NCI-H128 (cell line): ENCODE data around the gene SEMA4A.

ENCODE experiments used
- DNase-seq: peaks from one replicate; lab custom pipeline; 2025; ENCODE audit not compliant: unreplicated experiment; lab: John Stamatoyannopoulos, UW

Gene SEMA4A

DNA sequence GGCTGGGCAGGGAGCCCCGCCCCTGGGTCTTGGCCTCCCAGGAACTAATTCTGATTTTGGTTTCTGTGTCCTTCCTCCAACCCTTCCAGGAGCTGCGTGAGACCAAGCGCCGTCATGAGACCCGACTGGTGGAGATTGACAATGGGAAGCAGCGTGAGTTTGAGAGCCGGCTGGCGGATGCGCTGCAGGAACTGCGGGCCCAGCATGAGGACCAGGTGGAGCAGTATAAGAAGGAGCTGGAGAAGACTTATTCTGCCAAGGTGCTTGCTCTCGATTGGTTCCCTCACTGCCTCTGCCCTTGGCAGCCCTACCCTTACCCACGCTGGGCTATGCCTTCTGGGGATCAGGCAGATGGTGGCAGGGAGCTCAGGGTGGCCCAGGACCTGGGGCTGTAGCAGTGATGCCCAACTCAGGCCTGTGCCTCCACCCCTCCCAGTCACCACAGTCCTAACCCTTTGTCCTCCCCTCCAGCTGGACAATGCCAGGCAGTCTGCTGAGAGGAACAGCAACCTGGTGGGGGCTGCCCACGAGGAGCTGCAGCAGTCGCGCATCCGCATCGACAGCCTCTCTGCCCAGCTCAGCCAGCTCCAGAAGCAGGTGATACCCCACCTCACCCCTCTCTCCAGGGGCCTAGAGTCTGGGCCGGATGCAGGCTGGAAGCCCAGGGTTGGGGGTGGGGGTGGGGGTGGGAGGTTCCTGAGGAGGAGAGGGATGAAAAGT is 18.5 kb upstream of the SEMA4A start:
- no peak for DNase-seq

DNA sequence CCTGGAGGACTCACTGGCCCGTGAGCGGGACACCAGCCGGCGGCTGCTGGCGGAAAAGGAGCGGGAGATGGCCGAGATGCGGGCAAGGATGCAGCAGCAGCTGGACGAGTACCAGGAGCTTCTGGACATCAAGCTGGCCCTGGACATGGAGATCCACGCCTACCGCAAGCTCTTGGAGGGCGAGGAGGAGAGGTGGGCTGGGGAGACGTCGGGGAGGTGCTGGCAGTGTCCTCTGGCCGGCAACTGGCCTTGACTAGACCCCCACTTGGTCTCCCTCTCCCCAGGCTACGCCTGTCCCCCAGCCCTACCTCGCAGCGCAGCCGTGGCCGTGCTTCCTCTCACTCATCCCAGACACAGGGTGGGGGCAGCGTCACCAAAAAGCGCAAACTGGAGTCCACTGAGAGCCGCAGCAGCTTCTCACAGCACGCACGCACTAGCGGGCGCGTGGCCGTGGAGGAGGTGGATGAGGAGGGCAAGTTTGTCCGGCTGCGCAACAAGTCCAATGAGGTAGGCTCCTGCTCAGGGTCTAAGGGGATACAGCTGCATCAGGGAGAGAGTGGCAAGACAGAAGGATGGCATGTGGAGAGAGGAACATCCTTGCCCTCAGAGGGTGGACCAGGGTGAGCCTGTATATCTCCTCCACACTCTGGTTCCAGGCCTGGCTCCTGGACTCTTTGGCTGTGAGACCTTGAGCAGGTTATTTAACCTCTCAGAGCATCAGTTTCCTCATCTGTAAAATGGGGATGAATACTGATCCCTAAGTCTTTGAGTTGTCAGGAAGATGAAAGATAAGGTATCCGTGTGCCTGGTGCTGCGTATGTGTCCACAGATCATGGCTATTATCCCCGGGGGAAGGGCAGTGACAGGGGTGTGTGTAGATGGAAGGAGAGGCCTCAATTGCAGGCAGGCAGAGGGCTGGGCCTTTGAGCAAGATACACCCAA is 17.2 kb upstream of the SEMA4A start:
- no peak for DNase-seq

DNA sequence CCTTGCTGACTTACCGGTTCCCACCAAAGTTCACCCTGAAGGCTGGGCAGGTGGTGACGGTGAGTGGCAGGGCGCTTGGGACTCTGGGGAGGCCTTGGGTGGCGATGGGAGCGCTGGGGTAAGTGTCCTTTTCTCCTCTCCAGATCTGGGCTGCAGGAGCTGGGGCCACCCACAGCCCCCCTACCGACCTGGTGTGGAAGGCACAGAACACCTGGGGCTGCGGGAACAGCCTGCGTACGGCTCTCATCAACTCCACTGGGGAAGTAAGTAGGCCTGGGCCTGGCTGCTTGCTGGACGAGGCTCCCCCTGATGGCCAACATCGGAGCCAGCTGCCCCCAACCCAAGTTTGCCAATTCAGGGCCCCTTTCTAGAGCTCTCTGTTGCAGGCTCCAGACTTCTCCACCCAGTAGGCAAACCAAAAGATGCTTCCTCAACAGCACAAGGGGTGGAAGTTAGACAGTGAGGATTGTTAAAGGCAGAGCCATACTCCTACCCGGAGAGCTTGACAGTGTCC is 16.4 kb upstream of the SEMA4A start:
- no peak for DNase-seq

DNA sequence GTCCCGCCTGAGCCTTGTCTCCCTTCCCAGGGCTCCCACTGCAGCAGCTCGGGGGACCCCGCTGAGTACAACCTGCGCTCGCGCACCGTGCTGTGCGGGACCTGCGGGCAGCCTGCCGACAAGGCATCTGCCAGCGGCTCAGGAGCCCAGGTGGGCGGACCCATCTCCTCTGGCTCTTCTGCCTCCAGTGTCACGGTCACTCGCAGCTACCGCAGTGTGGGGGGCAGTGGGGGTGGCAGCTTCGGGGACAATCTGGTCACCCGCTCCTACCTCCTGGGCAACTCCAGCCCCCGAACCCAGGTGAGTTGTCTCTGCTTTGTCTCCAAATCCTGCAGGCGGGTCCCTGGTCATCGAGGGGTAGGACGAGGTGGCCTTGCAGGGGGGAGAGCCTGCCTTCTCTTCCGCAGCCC is 14.9 kb upstream of the SEMA4A start:
- DNase-seq: no peak

DNA sequence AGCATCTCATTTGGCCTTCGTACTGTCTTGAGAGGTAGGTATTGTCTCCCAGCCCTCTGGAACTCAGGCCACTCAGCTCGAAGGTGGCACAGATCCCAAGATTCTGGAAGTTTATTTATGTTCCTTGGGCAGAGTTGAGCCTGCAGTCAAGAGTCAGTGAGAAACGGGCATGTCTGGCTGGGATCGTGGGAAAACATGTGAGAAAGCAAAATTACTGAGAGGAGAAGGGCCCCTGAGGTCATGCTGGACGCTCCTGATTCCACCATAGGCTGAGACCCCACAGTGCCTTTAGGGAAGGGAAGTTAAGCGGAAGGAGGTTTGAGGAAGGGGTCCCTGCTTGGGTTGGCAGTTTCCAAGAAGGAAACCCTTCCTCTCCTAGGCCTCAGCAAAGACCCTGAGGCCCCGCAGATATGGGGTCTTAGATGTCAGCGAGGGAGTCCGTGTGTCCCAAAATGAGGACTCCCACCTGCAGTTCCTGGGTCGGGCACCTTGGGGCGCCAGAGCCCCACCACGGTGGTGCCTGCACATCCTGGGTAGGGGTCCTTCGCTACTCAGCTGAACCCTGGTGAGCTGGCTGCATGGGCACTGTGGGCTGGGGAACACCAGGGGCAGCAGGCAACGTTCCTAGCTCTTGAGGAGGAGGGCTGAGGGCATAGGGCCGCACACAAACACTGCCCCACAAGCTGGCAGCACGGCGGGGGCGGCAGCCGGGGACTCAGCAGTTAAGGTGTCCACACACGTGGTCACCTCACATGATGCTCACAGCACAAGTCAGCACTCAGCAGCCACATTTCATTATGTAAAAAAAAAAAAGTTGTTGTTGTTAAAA is 12.3 kb upstream of the SEMA4A start:
- DNase-seq: no peak

DNA sequence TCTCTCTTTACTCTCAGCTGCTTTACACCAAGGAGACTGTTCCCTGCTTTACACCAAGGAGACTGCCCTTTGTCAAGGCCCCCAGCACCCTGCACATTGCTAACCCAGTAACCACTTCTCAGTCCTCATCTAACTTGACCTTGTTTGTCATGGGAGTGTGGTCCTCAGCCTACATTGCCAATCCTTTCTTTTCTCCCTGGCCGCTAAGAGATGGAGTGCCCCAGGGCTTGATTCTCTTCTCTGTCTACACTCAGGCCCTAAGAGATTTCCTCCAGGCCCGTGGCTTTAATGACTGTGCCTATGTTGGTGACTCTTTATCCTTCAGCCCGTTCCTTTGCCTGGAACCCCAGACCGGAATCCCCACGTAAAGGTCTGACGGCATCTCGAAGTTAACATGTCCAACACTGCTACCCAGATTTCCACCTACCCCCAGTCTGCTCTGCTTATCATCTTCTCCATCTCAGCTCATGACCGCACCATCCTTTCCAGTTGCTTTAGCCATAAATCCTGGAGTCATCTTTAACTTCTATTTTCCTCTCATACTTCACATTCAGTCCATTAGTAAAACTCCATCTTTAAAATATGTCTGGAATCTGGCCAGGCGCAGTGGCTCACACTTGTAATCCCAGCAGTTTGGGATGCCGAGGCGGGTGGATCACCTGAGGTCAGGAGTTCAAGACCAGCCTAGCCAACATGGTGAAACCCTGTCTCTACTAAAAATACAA is 9.5 kb upstream of the SEMA4A start:
- DNase-seq: no peak

DNA sequence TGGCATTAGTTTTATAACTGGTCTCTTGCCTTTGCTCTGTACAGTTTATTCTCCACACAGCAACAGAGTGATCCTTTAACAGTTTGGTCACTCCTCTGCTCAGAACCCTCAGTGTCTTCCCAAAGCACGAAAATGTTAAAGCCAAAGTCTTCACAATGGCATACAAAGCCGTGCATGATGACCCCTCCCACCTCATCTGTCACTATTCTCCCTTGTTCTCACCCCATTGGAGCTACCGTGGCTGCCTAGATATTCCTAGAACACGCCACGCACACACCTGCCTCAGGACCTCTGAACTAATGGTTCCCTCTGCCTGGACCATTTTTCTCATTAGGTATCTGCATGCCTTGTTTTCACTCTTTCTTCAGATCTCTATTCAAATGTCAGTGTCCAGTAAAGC is 8.6 kb upstream of the SEMA4A start:
- no peak for DNase-seq

DNA sequence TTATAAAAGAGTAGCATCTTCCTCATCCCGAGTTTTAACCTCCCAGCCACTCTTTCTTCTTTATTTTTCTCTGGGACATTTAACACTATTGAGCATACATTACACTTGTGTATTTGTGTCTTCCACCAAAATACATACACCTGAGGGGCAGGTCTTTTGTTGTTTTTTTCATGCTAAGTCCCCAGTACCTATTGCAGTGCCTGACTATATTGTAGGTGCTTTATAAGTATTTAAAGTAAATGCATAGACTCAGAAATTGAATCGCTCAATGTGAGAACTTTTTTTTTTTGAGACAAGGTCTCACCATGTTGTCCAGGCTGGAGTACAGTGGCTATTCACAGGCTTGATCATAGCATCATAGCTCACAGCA is 7.8 kb upstream of the SEMA4A start:
- no peak for DNase-seq

DNA sequence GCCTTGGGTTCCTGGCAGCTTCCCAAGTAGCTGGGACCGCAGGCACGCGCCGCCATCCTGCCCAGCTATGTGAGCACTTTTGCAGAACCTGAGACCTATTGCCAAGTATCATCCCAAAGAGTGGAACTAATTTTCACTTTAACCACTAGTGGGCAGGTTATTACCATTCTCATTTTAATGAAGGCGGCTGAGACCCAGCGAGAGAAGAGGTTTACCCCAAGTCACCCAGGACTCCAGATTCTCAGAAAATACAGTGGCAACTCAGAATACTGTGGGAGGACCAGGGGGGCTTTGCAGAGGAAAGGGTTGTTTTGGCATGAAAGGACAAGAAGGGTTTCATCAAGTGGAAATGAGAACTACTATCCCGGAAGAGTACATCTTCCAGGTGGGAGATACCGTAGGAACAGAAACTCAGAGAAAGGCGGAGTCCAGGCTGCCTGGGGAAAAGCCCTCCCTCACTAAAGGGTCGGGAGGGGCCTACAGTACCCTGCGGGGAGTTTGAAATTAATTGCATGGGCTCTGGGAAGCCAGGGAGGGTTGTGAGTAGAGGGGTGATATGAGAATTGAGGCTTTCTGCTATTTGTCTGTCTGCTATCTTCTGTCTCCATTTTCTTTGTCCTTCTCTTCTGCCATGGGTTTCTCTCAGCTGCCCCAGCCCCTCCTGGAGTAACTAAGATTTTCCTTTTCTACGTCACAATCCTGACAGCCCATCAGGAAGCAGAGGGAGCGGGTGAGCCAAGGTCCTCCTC is 7.2 kb upstream of the SEMA4A start:
- peak; percentile 66 for DNase-seq

DNA sequence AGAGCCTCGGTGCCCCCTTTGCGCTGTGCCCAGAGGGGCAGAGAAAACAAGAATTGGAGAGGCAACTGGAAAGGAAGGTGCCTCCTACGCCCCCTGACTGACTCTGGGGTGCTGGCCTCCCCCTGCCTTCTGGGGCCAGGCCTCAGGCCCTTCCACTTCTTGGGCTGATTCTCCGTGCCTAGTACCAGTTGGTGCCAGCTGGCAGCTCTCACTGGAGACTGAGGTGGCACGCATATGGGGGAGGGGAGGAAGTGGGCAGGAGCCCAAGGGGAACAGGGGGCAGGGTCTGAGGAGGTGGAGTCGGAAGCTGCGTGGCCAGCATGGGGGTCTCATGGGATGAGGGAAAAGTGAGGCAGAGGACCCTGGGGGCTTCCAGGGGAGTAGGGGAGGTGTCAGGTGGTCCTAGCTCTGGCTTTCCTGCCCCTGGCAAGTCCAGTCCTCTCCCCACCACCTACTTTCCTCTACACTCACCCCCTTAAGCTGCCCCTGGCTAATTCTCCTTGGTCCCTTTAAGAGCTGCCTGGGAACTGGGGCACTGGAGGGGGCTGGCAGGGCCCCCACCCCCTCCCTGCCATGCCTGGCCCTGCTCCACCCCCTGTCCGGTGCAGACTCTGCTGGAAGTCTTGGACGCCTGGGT is 6.5 kb upstream of the SEMA4A start:
- DNase-seq: no peak

DNA sequence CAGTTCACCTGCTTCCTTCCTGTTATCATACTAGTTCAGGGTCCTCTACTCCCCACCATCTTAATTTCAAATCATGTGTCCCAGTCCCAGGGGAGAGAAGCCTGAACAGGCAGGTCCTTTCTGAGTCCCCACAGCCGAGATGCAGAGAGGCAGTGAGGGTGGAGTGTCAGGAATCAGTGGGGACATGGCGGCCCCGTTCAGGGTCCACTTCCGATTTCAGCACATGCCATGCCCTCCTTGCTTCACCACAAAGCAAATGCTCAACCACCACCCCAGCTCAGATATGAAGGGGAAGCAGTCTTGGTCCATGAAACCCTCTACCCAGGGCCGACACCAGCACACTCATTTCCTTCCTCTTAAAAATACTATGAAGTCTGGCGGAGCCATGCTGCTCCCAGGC is 5.2 kb upstream of the SEMA4A start:
- DNase-seq: no peak

DNA sequence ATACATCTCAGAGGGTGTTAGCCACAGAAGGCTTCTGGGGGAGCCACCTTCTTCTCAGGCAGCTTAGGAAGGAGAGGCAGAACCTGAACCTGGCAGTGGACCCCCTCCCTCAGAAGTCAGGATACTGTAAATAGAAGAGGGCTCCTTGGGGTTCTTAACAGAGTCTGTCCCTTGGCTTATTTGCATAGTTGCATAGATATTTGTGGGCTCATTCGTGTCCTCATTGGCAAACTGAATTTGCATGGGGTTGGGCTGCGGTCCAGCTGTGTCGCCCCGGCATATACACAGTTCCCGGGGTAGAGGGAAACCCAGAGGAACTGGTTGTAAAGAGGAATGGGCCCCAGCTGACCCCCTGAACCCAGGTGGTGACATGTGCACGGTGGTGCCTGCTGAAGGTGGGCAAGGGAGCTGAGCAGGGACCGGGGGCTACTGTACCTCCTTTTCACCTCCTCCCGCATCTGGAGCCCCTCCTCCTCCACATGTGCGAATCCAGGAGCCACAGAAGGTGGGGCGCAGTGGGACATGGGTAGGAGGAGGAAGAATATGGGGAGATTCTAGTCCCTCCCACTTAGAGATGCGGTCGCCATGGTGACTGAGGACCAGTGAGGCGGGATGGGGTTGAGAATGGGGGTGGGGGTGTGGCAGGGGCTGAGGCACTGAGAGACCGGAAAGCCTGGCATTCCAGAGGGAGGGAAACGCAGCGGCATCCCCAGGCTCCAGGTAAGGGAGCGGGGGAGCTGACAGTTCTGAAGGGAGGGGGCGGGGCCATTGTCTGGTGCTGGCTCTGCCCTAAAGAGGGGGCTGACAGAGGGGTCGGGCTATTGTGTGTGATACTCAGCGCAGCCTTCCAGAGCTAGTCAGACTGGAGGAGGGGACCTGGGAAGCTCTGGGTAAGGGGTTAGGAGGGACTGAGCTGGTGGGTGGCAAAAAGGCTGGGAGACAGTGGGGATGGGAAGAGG is 3.7 kb upstream of the SEMA4A start:
- no peak for DNase-seq

DNA sequence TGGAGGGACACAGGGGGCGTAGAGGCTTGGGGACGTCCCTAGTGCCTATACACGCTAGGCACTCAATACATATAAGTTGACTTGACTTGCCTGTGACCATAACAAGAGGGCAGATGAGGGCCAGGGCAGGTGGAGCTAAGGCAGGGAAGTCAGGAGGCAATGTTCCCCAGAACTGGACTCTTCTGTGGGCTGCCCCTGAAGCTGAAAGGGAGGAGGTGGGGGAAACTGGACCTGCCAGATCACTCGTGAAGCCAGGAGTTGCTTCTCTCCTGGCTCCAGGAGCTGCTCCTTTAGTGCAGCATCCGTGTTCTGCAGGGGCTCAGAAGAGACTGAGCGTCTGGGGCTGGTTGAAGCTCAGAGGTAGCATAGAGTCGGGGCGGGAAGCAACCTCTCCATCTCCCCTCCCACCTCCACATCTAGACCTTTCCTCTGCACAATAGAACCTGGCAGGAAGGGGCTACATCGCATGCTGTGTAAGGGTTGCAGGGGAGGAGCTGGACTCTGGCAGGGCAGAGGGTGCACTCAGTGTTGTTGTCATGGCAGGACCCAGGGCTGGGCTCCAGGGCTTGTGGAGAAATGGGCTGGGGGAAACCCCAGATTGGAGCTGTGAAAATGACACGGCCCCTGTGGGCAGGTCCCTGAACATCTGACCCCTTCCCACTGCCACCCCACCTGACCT is 2.9 kb upstream of the SEMA4A start:
- DNase-seq: no peak

DNA sequence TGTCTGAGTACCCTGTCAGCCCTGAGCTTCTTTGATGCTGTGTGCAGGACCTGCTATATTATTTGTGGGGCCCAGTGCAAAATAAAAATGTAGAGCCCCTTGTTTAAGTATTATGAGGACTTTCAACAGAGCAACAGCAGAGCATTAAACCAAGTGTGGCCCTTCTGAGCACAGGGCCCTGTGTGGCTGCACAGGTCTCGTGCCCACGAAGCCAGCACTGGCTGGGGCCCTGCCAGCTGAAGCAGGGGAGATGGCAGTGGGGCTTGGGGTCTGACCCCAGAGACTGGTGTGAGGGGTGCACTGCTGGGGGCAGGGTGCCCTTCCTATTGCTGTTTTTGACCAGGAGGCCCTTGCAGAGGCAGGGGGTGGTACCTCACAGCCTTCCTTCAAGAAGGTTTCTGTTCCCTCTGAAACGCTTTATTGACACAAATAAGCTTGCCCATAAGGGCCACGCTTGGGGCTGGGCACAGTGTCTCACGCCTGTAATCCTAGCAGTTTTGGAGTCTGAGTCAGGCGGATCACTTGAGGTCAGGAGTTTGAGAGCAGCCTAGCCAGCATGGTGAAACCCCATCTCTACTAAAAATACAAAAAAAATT is 2.2 kb upstream of the SEMA4A start:
- DNase-seq: no peak

DNA sequence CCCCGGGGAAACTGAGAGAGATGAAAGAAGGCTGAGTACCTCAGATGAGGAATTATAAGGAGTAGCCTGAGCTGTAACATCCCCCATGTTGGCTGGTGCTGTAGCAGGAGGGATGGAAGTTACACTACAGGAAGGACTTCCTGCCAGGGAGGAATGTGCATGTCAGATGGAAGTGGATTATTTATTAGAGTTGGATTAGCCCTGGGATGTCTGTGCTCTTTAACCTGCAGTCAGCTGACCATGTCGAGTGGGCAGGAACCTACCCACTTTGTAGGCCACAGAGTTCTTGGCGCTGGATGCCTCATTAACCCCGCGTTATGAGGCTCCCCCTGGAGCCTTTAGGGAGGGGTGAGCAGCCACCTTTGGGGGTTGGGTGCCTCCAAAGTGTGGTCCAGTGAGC is 757 bp upstream of the SEMA4A start:
- DNase-seq: no peak

DNA sequence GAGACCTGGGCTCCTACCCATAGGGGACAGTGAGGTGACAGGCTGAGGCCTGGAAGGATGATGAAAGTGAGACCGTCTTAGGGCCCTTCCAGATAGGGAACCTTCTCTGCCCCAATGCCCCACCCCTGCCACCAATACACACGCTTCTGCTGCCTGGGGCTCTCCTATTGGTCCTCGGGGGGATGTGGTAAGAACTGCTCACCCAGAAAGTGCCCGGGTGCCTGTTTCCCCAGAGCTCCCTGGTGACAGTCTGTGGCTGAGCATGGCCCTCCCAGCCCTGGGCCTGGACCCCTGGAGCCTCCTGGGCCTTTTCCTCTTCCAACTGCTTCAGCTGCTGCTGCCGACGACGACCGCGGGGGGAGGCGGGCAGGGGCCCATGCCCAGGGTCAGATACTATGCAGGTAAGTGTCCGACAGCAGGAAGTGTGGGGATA is 948 bp downstream of the SEMA4A start:
- no peak for DNase-seq

DNA sequence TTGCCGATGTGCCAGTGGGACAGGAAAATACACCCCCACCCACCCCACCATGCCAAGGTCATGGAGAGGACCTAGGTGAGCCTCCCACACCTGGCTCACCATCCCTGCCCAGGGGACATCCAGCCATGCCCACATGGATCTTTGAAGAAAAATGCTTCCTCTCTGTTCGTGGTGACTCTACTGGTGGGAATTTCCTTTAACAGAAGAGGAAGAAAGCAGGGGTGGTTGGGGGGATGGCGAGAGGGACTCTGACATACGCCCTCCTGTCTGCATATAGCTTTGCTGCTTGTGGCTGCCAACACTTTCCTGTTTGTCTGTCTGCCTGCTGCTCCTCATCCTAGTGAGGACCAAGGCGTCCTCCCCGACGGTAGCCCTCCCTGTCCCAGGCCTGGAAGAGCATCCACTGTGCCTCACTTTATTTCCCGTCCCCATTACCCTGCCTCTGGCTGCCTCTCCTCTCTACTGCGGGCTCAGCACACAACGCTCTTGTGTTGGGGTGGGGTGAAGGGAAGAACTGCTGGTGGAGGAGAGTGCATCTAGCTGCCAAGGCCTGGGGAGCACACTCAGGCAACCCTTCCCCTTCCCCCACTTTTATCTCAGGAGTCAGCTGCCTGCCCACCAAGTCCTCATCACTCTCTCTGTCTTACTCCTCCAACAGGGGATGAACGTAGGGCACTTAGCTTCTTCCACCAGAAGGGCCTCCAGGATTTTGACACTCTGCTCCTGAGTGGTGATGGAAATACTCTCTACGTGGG is 2.5 kb downstream of the SEMA4A start:
- no peak for DNase-seq
